ENCODE measurements around the gene ETS2. TPM values are rescaled to one million over a fixed set of nuclear protein-coding genes. Genes with fewer than 3 reads are reported as not detected.

Gene ETS2
- total RNA-seq, result 10 to 100 TPM; 29.6 to 30.6 TPM

DNA sequence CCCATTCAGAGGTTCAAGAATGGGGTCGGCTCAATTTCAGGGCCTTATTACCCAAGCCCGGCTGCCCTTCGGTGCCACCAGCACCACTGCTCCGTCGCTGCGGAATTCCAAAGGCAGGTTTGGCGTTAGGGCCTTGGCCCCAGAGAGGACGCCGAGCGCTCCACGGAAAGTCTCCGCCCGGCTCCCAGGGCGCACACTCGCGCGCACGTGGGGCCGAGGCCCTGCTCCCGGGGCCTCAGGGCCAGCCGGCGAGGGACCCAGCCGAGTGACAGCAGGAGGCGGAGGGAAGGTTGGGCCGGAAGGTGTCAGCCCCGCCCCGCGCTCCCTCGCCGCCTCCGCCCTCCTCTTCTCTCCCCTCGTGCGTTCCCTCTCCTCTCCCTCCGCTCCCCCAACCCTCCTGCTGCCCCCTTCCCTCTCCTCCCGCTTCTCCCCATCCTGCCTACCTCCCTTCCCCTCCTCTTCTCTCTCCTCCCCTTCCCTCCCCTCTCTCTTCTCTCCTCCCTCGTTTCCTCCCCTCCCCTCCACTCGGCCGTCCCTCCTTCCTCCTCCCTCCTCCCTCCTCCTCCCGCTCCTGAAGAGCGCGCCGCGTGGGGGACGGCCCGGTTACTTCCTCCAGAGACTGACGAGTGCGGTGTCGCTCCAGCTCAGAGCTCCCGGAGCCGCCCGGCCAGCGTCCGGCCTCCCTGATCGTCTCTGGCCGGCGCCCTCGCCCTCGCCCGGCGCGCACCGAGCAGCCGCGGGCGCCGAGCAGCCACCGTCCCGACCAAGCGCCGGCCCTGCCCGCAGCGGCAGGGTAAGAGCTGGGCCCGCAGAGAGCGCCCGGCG lies at the start of gene ETS2:
ETS2 (plus strand) TSS at position 602 of the 825 bp plus-strand sequence. CDS start 4,106 bp downstream, outside the sequence.
- ChIA-PET CTCF (interaction anchor here (2.0 kb wide), 1 partner anchor 32 kb away, joined by 4 read pairs; no protein-coding TSS in a partner anchor), POLR2A (no interaction called here)

GRCh38 chr21:38756746-38757145 lies 49.0 kb upstream of the ETS2 start:
- ChIA-PET CTCF (interaction anchor here (1.2 kb wide), 1 partner anchor 9 kb away, joined by 3 read pairs; no protein-coding TSS in a partner anchor), POLR2A (no interaction called here)

DNA sequence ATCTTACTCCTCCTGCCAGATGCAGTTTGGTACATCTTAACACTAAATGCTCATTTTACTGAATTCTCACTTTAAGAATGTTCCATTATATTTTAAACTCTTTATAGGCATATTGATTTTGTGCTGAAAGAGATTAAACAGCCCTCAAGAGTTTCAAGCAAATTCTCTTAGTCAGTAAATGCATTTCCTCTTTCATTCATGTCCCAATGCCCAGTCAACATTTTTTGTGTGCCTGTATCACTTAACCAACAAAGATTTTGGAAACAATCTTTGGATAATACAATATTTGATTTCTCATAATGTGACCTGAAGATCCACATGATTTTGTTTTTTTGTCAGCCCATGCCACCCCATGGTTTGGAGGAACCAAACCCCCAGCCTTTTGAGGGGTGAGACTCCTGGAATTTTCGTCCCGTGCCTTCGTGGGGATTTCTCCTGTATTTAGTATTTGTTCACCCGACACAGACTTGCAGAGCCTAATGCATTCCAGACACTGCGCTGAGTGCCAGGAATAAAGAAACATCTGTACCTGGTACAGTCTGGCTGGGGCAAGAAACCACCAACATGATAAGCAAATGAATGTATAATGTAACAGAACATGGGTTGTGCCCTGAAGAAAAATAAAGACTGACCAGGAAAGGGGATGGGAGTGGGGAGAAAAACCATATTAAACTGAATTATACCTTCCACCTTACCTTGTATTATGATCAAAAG lies 47.1 kb upstream of the ETS2 start:
- POLR2A ChIA-PET, result no interaction called here
- CTCF ChIA-PET, result no interaction called here

DNA sequence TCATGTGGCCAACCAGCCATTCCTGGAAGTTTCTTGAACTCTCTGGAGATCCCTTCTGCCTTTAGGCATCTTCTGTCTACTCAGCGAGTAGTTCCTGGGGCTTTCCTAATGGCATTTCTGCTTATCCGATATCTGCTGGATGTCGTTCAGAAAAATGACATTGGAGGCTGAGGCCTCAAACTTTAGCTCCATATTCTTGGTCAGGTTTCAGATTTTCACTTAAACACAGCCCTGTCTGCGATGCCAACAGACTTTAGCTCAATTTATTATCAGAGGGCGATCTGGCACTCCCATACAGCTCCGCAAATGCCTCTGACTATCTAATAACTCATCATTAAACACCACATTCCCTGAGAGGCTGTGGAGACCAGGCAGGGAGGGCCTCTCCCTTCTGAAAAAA lies 46.3 kb upstream of the ETS2 start:
- ChIA-PET POLR2A (no interaction called here), CTCF (no interaction called here)

GRCh38 chr21:38760017-38760761 lies 45.5 kb upstream of the ETS2 start:
- CTCF ChIA-PET, result no interaction called here
- POLR2A ChIA-PET, result no interaction called here

- ChIA-PET CTCF (no interaction called here), POLR2A (no interaction called here)
Observed at GRCh38 chr21:38760762-38761155, 45.0 kb upstream of the ETS2 start.

DNA sequence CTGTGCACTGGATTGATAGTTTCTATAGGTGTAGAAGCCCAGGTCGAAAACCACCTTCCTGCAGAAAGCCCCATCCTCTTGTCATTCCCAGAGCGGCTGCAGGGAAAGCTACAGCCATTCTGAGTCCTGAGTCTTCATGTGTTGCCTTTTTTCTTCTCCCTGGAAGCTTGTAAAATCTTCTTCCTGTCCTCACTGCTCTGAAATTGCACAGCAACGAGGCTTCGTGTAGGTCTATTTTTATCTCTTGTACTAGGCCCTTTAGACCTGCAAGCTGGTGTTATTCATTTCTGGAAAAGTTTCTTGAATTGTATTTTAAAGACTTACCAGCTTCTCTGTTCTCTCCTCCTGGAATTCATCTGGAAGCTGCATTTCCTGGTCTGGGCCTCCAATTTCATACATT lies 44.2 kb upstream of the ETS2 start:
- ChIA-PET POLR2A (no interaction called here), CTCF (no interaction called here)

DNA sequence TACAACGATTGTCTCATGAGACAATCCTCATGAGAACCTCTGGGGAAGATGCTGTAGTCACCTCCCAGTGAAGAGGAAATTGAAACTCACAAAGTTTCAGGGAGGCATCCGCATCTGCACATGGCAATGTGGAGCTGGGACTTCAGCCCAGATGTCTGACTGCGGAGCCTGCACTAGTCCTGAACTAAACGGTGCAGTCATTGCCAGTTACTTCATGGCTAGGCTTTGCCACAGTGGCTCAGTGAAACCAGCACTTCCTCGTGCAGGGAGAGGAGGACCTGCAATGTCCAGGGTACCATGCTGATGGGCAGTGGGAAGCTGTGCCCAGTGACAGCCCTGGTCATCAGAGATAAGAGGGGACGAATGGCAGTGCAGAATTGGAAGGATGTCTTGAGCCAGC lies 40.7 kb upstream of the ETS2 start:
- ChIA-PET CTCF (no interaction called here), POLR2A (interaction anchor here (0.6 kb wide), 1 partner anchor 33 kb away, joined by 4 read pairs; no protein-coding TSS in a partner anchor)

DNA sequence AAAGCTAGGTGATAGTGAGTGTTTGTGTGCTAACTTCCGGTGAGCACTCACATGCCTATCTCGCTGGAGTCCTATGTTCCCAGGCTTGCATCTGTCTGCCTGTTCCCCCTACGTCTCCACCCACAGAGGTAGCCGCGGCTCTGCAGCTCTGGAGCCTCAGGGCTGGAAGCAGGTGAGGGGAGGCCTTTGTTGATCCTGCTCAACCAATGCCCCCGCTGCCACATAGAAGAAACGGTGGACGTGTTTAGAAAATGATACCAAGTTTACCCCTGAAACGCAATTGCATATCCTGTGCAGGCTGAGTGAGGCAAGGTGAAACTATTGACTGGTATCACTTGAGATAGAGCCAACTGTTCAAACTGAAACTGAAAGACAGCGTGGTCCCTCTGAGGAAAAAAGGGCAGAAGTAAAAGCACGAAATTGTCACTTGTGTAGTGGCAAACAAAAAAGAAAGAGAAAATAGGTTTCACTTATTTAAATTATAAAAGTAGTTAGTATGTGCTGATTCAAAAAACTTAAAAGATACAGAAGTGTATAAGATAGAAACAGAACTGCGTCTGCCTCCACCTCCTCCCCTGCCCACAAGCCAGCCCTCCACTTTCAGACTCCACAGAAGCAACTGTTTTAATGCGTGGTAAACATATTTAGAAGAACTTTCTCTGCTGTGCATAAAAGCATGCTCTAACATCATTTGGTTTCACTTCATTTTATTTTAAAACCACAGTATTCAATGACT lies 38.6 kb upstream of the ETS2 start:
- CTCF ChIA-PET, result no interaction called here

DNA sequence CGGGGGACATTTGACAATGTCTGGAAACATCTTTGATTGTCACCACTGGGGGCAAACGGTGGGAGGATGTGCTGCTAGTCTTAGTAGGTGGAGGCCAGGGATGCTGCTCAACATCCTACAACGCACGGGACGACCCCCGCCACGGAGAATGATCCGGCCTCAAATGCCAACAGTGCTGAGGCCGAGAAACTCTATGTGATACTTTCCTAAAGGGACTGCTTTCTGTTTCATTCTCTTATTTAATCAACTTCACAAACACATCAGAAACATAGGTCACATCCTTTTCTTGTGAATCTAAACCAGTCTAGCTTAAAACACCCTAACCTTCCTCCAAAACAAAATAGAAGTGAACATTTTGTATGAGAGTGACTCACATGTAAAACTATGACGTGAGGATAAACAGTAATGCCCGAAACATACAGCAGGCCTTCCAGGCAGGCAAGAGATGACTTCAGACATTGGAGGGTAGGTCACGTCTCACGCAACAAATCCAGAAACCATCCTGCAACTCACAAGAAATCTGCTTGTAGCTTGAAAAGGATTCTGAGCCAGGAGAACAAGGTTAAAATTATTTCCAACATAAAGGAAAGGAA lies 37.2 kb upstream of the ETS2 start:
- ChIA-PET CTCF (interaction anchor here (0.5 to 1.8 kb wide), 7 partner anchors 8 to 576 kb away, joined by 3 to 7 read pairs (median 3); no protein-coding TSS in a partner anchor), POLR2A (interaction anchor here (0.6 to 1.0 kb wide), 6 partner anchors 9 to 412 kb away, joined by 3 to 10 read pairs (median 4); no protein-coding TSS in a partner anchor)

More for the DNA sequence above, 38.6 kb upstream of the ETS2 start:
- POLR2A ChIA-PET, result interaction anchor here (0.6 to 1.7 kb wide), 5 partner anchors 20 to 583 kb away, joined by 3 to 5 read pairs (median 4); no protein-coding TSS in a partner anchor

GRCh38 chr21:38769191-38769780 lies 36.4 kb upstream of the ETS2 start:
- CTCF ChIA-PET, result interaction anchor here (1.1 to 1.8 kb wide), 5 partner anchors 8 to 62 kb away, joined by 3 to 7 read pairs (median 3); no protein-coding TSS in a partner anchor
- POLR2A ChIA-PET, result interaction anchor here (0.6 to 1.0 kb wide), 5 partner anchors 8 to 38 kb away, joined by 3 to 10 read pairs (median 3); no protein-coding TSS in a partner anchor

DNA sequence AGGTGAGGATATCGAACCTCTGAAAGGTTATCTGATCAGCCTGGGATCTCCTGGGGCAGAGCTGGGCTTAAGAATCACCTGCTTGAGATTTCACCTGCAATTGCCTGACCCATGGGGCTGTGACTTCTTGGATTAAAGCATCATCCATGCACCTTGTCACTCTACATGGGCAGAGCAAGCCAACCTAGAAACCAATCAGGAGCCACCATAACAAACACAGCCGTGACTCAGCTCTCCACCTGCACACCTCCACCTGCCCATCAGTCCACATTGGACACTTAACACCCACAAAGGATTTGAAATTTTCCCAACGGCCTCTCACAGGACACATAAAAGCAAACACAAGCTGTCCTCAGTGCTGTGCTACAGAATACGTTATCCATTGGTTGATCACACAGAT lies 35.1 kb upstream of the ETS2 start:
- ChIA-PET POLR2A (no interaction called here), CTCF (interaction anchor here (0.9 kb wide), 1 partner anchor 17 kb away, joined by 3 read pairs; no protein-coding TSS in a partner anchor)

- ChIA-PET POLR2A (no interaction called here), CTCF (no interaction called here)
Observed at GRCh38 chr21:38771536-38771935, 34.2 kb upstream of the ETS2 start.

DNA sequence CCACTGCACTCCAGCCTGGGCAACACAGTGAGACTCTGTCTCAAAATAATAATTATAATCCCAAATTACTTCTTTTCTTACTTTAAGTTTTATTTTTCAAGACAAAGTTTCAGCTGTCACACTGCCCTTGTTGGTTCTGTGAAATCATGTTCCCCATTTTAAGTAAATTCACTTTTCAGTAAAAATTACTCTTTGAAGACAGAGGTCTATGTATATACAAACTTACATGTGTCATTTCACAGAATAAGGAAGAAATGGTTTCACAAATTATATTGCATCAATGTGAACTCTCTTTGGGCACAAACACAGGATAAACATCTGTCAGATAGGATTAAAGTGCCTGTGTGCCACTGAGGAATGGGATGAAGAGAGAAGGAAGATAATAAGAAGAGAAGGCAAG lies 33.1 kb upstream of the ETS2 start:
- ChIA-PET POLR2A (no interaction called here), CTCF (interaction anchor here (1.2 kb wide), 1 partner anchor 32 kb away, joined by 4 read pairs; the partner anchor contains the start of gene ETS2)

DNA sequence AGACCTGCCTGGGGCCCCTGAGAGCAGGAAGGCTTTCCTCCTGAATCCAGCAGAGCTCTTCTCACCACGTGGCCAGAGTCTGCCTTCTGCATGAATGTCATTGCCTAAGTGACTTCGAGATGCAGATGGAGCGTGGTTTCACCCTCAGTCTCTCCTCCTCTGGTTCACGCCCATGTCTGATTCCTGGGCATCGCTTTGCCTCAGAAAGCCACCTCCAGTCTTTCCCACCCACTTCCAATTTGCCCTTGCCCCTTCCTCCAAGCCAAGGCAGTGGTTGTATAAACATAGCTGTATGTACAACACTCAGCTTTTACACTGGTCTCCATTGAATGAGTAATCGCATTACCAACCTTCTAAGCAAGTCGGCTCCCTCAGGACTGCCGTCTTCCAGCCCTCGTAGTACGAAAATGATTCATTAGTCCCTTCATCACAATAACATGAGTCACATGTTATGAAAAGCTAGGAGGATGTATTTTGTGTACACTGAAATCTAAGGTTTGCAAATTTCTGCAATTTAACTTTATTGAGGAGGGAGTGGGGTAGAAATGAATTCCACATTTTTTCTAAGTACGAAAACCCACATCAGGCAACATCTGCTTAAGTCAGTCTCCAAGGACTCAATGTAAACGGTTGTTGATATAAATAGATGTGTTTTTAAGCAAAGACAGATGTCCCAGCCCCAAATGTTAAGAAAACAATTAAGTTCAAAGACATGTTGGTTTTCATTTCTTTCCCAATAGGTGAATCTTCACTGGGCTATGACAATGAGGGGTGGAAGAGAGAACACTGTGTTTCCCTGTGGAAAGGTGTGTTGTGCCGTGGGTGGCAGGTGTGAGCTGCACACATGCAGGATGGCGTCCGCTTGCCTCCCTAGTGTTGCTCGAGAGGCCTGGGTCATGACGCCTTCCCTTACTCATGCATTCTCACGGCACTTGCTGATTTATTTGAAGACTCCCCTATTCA lies 32.3 kb upstream of the ETS2 start:
- ChIA-PET CTCF (interaction anchor here (1.2 kb wide), 1 partner anchor 31 kb away, joined by 4 read pairs; the partner anchor contains the start of gene ETS2), POLR2A (no interaction called here)

DNA sequence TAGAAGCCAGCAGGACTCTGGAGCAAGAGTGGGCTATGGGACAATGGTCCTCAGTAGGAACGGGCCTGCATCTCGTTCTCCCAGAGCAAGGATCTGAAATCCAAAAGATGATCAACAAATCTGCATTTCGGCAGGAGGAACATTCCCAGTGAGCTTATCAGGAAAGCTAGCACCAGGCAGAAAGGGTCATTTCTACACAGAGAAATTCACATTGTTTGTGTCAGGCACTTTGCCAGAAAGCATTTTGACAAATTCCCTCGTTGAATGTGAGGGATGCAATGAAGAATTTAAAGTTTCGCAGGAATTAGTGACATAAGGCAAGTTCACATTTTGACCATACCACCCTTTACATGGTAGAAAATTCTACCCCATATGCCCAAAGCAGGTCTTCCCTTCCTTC lies 31.6 kb upstream of the ETS2 start:
- CTCF ChIA-PET, result no interaction called here
- POLR2A ChIA-PET, result no interaction called here

- POLR2A ChIA-PET, result no interaction called here
- CTCF ChIA-PET, result no interaction called here
Observed at GRCh38 chr21:38774586-38775285, 31.0 kb upstream of the ETS2 start.
